Astrocyte of the cerebellum (primary cell): ENCODE results near the gene ZNF705A.
A peak's percentile ranks its signal among the peaks of the same experiment; 100 is the strongest.
"Not testable (repeated sequence)": the region's sequence is repeated elsewhere in the genome, so short reads cannot be mapped to it uniquely, and the experiment has no call there.

ENCODE experiments used
- DNase-seq: peaks from one replicate; pipeline ENCODE4 v3.0.0-alpha.2; 2011; ENCODE audit warnings: low read depth
- H3K4me3 ChIP-seq: 2 replicates; pipeline ENCODE4 v1.5.1; 2011; ENCODE audit warnings: mild to moderate bottlenecking, low read depth, low read length, moderate library complexity
- in situ Hi-C: cut with HindIII; loops from 2 replicates; pipeline ENCODE4 v1.10.0; 2017; ENCODE audit warnings: low sequenced_read_pairs
- TF ChIP-seq, protein P1 (sequence below): IDR thresholded peaks from 2 replicates; pipeline ENCODE4 v1.5.1; 2012; ENCODE audit warnings: low read length, low read depth, moderate library complexity, mild to moderate bottlenecking; ENCODE audit errors: missing control alignments

ZNF705A gene

DNA sequence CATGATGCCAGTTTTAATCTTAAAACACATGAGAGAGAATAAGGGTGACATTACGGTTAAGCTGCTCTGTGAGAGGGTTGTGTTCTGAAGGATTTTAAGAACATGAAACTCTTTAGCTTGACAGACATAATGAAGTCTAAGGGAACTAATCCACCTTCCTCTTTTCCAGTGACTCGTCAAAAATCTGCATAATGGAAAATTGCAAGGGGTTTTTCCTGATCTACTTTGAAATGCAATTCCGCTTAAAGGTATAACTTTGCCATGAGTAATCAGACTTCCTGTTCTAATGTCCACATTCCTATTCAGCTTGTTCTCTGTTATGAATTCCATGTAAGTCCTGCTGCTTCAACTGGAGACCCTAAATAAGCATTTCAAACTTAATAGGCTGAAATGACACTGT lies at the start of gene ZNF705A:
Gene ZNF705A, plus strand, starts transcription at position 171 of the 400 bp plus-strand sequence. CDS start 15,611 bp downstream, outside the sequence.
- H3K4me3 ChIP-seq: no peak within 1 kb of the TSS
- DNase-seq: peak; percentile 40
- TF ChIP-seq, protein P1, sequence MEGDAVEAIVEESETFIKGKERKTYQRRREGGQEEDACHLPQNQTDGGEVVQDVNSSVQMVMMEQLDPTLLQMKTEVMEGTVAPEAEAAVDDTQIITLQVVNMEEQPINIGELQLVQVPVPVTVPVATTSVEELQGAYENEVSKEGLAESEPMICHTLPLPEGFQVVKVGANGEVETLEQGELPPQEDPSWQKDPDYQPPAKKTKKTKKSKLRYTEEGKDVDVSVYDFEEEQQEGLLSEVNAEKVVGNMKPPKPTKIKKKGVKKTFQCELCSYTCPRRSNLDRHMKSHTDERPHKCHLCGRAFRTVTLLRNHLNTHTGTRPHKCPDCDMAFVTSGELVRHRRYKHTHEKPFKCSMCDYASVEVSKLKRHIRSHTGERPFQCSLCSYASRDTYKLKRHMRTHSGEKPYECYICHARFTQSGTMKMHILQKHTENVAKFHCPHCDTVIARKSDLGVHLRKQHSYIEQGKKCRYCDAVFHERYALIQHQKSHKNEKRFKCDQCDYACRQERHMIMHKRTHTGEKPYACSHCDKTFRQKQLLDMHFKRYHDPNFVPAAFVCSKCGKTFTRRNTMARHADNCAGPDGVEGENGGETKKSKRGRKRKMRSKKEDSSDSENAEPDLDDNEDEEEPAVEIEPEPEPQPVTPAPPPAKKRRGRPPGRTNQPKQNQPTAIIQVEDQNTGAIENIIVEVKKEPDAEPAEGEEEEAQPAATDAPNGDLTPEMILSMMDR: no peak
- in situ Hi-C loops: no loop called here

DNA sequence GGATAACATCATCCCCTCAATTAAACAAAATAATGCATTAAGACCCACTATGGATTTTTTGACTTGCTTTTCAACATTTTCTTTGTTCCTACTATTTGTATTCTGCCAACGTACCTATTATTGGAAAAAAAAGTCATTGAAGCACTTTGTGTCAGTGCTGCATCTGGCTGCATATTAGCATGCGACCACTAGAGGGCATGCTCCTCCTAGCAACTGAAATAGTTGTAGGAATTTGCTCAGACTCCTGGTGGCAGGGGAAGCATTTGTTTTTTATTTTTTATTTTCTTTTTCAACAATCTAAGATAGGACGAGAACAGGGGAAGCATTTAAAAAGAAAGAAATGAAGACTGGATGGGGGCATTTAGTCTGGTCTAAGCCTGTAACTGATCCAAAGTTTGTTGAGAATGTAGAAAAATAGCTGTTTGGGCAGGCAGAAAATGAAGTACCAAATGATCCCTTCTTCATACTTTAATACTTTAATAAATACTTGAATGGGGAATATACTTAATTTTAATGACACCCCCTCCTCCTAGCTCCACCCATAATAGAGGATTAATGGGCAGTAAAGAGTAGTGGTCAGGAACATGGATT lies 47.9 kb upstream of the ZNF705A start:
- peak; percentile 70 for DNase-seq
- TF ChIP-seq, protein P1: peak; percentile 97
- no peak overlapping the region for H3K4me3 ChIP-seq
- in situ Hi-C loops: no loop called here

DNA sequence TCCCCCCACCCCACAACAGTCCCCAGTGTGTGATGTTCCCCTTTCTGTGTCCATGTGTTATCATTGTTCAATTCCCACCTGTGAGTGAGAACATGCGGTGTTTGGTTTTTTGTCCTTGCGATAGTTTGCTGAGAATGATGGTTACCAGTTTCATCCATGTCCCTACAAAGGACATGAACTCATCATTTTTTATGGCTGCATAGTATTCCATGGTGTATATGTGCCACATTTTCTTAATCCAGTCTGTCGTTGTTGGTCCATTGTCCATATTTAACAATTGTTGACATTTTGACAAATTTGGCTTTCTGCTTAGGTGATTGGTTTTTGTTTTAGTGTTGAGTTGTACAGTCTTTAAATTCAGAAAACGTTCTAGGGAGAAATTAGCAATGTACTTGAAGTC lies 43.7 kb upstream of the ZNF705A start:
- in situ Hi-C loops, H3K4me3 ChIP-seq, DNase-seq: not testable (repeated sequence)

DNA sequence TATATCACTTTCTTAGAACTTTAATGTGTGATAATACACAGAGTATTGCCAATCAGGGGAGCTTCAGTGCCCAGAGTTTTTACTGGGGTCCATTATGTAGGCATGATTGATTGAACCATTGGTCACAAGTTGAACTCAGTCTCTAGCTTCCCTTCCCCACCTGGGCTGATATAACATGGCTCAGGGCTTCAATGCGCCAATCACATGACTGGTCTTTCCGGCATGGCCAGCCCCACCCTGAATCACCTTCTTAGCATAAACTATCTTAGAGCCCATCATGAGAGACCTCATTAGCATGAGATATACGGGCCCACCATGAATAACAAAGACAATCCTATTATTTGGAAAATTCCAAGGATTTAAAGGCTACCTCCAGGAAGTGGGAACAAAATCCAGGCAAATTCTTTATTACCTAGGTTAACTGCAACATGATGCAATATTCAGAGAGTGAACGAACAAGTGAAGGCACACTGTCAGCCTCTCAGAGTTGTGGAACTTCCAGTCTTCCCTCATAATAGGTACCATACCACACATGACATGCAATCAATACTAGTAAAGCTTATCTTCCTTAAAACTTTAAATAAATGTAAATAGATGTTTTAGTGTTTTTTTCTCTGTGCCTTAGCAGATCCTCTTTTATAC lies 36.6 kb upstream of the ZNF705A start:
- in situ Hi-C loops: no loop called here
- TF ChIP-seq, protein P1: no peak
- no peak for DNase-seq
- H3K4me3 ChIP-seq: no peak overlapping the region

DNA sequence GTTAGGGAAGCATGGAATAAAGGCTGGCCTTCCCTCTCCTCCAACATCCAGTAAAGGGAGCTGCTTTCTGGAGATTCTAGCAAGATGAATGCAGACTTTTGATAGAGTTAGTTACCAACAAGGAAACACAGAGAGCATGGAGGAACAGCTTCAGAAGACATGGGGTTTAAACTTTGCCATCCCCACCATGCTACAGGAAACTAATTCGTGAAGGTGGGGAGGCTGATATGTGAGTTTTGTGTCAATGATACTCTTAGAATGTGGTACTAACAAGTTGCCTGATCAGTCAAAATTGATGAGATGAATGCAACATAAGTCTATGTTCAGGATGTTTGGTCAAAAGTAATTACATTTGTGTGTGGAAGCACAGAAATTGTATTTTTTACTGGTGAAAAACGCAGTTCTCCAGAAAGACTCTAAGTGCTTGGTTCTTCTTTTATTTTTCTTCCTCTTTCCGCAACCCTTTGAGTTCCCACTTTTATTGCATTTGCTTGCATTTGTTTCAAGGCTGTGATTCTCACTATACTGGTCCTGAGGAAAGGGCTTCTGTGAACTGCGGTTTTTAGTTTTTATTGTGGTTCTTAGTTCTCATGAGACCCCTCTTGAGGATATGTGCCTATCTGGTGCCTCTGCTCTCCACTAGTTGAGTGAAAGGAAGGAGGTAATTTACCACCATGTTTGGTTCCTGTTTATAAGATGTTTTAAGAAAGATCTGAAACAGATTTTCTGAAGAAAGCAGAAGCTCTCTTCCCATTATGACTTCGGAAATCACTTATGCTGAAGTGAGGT lies 33.5 kb upstream of the ZNF705A start, which contains the start of gene CLEC4A:
Gene CLEC4A, plus strand, starts transcription at position 494 of the 789 bp plus-strand sequence. Its CDS starts 262 bp downstream, at position 756.
- in situ Hi-C loops: no loop called here
- TF ChIP-seq, protein P1: no peak
- DNase-seq: no peak
- H3K4me3 ChIP-seq: no peak within 1 kb of the TSS

DNA sequence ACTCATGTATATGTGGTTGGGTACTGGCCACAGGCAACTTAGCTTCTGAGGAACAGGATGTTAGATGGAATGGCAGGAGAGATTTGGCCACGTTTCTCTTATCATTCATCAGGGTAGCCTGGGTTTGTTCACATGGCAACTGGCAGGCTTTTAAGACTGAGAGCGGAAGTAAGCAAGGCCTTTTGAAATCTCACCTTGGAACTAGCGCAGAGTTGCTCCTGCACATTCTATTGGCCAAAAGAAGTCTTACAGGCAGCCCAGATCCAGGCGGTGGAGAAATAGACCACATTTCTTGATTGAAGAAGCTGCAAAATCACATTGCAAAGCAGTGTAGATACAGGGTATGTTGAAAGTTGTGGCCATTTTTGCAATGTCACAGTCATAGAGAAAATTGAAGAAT lies 29.7 kb upstream of the ZNF705A start:
- TF ChIP-seq, protein P1: no peak
- in situ Hi-C loops: no loop called here
- H3K4me3 ChIP-seq: no peak overlapping the region
- no peak for DNase-seq

DNA sequence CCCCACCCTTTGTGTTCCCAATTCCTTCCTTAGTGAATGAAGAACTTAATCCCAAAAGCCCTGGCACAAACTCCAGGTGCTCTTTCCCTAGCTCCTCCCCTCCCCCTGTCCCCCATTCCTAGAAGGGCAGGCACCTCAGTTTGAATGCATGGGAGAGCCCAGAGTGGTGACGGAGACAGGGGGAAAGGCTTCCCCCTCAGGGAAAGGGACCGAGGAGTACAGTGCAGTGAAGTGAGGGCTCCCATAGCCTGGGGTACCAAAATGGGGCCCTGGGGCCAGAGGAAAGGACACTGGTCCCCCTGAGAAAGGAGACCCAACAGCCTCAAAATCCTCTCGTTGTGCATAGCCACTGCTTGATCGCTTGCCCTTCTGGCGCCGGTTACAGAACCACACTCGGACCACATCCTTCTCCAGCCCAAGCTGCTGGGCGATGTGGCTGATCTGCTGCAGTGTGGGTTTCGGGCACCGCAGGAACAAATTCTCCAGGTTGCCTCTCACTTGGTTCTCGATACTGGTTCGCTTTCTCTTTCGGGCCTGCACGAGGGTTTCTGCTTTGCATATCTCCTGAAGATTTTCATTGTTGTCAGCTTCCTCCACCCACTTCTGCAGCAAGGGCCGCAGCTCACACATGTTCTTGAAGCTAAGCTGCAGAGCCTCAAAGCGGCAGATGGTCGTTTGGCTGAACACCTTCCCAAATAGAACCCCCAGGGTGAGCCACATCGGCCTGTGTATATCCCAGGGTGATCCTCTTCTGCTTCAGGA lies 23.0 kb upstream of the ZNF705A start:
- in situ Hi-C loops, H3K4me3 ChIP-seq, DNase-seq: not testable (repeated sequence)

DNA sequence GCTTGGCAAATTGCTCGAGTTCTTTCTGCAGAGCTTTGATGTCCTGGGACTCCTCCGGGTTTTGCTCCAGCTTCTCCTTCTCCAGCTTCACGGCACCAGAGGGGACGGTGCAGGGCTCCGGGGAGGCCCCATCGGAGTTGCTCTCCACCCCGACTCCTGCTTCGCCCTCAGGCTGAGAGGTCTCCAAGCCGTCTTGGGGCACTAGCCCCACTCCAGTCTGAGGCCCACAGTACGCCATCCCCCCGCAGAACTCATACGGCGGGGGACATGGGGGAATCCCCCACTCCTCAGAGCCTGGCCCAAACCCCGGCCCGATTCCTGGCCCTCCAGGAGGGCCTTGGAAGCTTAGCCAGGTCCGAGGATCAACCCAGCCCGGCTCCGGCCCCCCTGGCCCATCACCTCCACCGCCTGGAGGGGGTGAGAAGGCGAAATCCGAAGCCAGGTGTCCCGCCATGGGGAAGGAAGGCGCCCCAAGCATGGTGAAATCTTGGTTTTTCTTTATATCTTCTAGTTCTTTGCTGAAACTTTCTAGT lies 22.4 kb upstream of the ZNF705A start:
- in situ Hi-C loops, DNase-seq, H3K4me3 ChIP-seq: not testable (repeated sequence)

DNA sequence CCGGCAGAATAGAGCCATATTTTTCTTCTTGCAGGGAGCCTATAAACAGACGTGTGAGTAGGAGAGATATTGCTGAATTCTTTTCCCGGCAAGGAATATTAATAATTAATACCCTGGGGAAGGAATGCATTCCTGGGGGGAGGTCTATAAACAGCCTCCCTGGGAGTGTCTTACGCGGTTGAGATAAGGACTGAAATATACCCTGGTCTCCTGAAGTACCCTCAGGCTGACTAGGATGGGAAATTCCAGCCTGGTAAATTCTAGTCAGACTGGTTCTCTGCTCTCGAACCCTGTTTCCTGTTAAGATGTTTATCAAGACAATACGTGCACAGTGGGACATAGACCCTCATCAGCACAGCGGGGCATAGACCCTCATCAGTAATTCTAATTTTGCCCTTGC lies 15.2 kb upstream of the ZNF705A start:
- in situ Hi-C loops, H3K4me3 ChIP-seq, DNase-seq: not testable (repeated sequence)
